Measurements from ENCODE around the gene OAS3.

The OAS3 gene

DNA sequence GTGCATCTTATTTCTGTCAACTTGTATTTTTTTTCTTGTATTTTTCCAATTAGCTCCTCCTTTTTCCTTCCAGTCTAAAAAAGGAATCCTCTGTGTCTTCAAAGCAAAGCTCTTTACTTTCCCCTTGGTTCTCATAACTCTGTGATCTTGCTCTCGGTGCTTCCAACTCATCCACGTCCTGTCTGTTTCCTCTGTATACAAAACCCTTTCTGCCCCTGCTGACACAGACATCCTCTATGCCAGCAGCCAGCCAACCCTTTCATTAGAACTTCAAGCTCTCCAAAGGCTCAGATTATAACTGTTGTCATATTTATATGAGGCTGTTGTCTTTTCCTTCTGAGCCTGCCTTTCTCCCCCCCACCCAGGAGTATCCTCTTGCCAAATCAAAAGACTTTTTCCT is 72.4 kb downstream of the OAS3 start:
- no peak for ATAC-seq (ENCODE audit: insufficient read depth, low read depth)
- H3K27me3 ChIP-seq (ENCODE audit: insufficient read depth, low read length, poor library complexity) = no peaks in the 10 kb centered on the region
- no peaks in the 10 kb centered on the region for H3K79me2 ChIP-seq (ENCODE audit: insufficient read depth, low read length)
- TF ChIP-seq, protein P1, sequence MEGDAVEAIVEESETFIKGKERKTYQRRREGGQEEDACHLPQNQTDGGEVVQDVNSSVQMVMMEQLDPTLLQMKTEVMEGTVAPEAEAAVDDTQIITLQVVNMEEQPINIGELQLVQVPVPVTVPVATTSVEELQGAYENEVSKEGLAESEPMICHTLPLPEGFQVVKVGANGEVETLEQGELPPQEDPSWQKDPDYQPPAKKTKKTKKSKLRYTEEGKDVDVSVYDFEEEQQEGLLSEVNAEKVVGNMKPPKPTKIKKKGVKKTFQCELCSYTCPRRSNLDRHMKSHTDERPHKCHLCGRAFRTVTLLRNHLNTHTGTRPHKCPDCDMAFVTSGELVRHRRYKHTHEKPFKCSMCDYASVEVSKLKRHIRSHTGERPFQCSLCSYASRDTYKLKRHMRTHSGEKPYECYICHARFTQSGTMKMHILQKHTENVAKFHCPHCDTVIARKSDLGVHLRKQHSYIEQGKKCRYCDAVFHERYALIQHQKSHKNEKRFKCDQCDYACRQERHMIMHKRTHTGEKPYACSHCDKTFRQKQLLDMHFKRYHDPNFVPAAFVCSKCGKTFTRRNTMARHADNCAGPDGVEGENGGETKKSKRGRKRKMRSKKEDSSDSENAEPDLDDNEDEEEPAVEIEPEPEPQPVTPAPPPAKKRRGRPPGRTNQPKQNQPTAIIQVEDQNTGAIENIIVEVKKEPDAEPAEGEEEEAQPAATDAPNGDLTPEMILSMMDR (IDR thresholded peaks at IDR 0.05; ENCODE audit: borderline replicate concordance, extremely low read depth, low read length, poor library complexity, severe bottlenecking) = no peak
- TF ChIP-seq EZH2 (IDR thresholded peaks at IDR 0.05; ENCODE audit: borderline replicate concordance, low read depth, low read length, severe bottlenecking) = no peak
- H2AFZ ChIP-seq (ENCODE audit: low read depth, low read length) = no peak overlapping the region
- H3K27ac ChIP-seq (ENCODE audit: low read length) = no peak overlapping the region
- no peak for DNase-seq
- H3K36me3 ChIP-seq (ENCODE audit: insufficient read depth, low read length) = peaks cover 7% of the 10 kb centered on the region; the same call in 1 of the 2 replicates
- H4K20me1 ChIP-seq (ENCODE audit: insufficient read depth, low read length) = no peaks in the 10 kb centered on the region
- no peaks in the 10 kb centered on the region for H3K4me1 ChIP-seq (ENCODE audit: insufficient read depth, low read length)
- H3K9me3 ChIP-seq (ENCODE audit: insufficient read depth, low read length, severe bottlenecking) = peaks cover 9% of the 10 kb centered on the region
- H3K4me3 ChIP-seq (ENCODE audit: low read depth in 1 of 2, low read length in 2 of 2) = no peak overlapping the region
- H3K4me2 ChIP-seq (ENCODE audit: insufficient read depth, low read length) = no peak overlapping the region
- no peak overlapping the region for H3K9ac ChIP-seq (ENCODE audit: low read depth, low read length)

DNA sequence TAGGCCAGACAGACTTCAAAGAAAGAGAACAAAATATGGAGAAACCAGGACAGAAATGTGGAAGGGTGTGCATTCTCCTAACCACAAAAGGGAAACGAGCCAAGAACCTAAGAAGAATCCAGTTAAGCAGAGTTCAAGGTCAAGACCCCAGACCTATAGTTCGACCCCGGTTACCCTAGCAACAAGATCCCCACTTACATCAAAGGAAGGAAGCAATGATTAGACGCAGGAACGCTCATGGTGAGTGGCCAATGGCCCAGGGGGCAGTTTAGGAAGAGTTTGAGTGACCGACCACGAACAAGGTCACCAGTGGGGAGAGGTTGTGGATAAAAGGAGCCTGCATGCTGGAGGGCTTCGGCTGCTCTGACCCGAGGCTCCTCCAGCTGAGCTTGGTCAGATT is 76.3 kb downstream of the OAS3 start:
- Histone ChIP-seq H3K4me2 (ENCODE audit: insufficient read depth, low read length) (no peak overlapping the region), H3K27ac (ENCODE audit: low read length) (no peak overlapping the region), H3K9ac (ENCODE audit: low read depth, low read length) (no peak overlapping the region), H3K36me3 (ENCODE audit: insufficient read depth, low read length) (peaks cover 7% of the 10 kb centered on the region; the same call in 1 of the 2 replicates), H3K4me1 (ENCODE audit: insufficient read depth, low read length) (no peaks in the 10 kb centered on the region), H3K9me3 (ENCODE audit: insufficient read depth, low read length, severe bottlenecking) (peaks cover 9% of the 10 kb centered on the region), H3K4me3 (ENCODE audit: low read depth in 1 of 2, low read length in 2 of 2) (no peak overlapping the region), H2AFZ (ENCODE audit: low read depth, low read length) (no peak overlapping the region), H3K27me3 (ENCODE audit: insufficient read depth, low read length, poor library complexity) (no peaks in the 10 kb centered on the region), H3K79me2 (ENCODE audit: insufficient read depth, low read length) (no peaks in the 10 kb centered on the region), H4K20me1 (ENCODE audit: insufficient read depth, low read length) (no peaks in the 10 kb centered on the region)
- DNase-seq (no peak), ATAC-seq (ENCODE audit: insufficient read depth, low read depth) (no peak)
- TF ChIP-seq EZH2 (IDR thresholded peaks at IDR 0.05; ENCODE audit: borderline replicate concordance, low read depth, low read length, severe bottlenecking) = no peak
- TF ChIP-seq, protein P1 (IDR thresholded peaks at IDR 0.05; ENCODE audit: borderline replicate concordance, extremely low read depth, low read length, poor library complexity, severe bottlenecking) = no peak

DNA sequence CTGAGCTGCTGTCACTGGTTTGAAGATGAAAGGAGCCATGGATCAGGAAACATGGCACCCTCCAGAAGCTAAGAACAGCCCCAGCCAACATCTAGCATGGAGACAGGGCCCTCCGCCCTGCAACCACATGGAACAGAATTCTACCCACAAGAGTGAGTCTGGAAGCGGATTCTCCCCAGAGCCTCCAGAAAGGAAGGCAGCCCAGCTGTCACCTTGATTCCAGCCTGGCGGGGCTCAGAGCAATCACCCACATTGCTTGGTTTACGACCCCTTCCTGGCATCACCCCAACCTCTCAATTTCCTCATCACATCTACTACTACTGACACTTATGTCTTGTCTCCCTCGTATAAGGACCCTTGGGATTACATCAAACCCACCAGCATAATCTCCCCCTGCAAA is 78.5 kb downstream of the OAS3 start:
- Histone ChIP-seq H3K79me2 (ENCODE audit: insufficient read depth, low read length) (no peaks in the 10 kb centered on the region), H3K27ac (ENCODE audit: low read length) (no peak overlapping the region), H3K4me3 (ENCODE audit: low read depth in 1 of 2, low read length in 2 of 2) (no peak overlapping the region), H3K9ac (ENCODE audit: low read depth, low read length) (no peak overlapping the region), H3K36me3 (ENCODE audit: insufficient read depth, low read length) (no peaks in the 10 kb centered on the region; the same call in 1 of the 2 replicates), H3K4me2 (ENCODE audit: insufficient read depth, low read length) (no peak overlapping the region), H2AFZ (ENCODE audit: low read depth, low read length) (no peak overlapping the region), H3K4me1 (ENCODE audit: insufficient read depth, low read length) (no peaks in the 10 kb centered on the region), H3K9me3 (ENCODE audit: insufficient read depth, low read length, severe bottlenecking) (peaks cover 2% of the 10 kb centered on the region), H3K27me3 (ENCODE audit: insufficient read depth, low read length, poor library complexity) (no peaks in the 10 kb centered on the region), H4K20me1 (ENCODE audit: insufficient read depth, low read length) (no peaks in the 10 kb centered on the region)
- no peak for ATAC-seq (ENCODE audit: insufficient read depth, low read depth)
- no peak for TF ChIP-seq EZH2 (IDR thresholded peaks at IDR 0.05; ENCODE audit: borderline replicate concordance, low read depth, low read length, severe bottlenecking)
- TF ChIP-seq, protein P1 (IDR thresholded peaks at IDR 0.05; ENCODE audit: borderline replicate concordance, extremely low read depth, low read length, poor library complexity, severe bottlenecking) = no peak
- no peak for DNase-seq

DNA sequence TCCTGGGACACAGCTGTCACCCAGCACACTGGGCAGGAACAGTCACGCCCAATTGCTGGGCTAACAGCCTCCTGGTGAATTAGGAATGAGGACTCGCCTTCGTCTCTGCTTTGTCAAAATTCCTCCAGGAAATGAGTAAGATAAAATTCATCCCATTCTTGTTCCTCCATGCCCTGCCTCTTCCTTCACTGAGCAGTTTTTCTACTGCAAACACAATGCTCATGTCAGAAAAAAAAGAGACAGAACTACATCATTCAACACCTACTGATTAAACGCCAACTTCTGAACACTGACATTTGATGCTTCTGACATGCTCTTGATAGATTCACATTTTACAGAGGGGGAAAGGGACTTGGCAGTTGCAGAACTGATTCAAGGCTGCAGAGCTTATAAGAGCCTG is 80.8 kb downstream of the OAS3 start:
- H2AFZ ChIP-seq (ENCODE audit: low read depth, low read length) = no peak overlapping the region
- H3K4me3 ChIP-seq (ENCODE audit: low read depth in 1 of 2, low read length in 2 of 2) = no peak overlapping the region
- H3K4me2 ChIP-seq (ENCODE audit: insufficient read depth, low read length) = no peak overlapping the region
- no peak for ATAC-seq (ENCODE audit: insufficient read depth, low read depth)
- DNase-seq = no peak
- no peaks in the 10 kb centered on the region for H3K4me1 ChIP-seq (ENCODE audit: insufficient read depth, low read length)
- H3K36me3 ChIP-seq (ENCODE audit: insufficient read depth, low read length) = no peaks in the 10 kb centered on the region
- no peaks in the 10 kb centered on the region for H3K27me3 ChIP-seq (ENCODE audit: insufficient read depth, low read length, poor library complexity)
- no peaks in the 10 kb centered on the region for H4K20me1 ChIP-seq (ENCODE audit: insufficient read depth, low read length)
- no peak overlapping the region for H3K27ac ChIP-seq (ENCODE audit: low read length)
- no peaks in the 10 kb centered on the region for H3K9me3 ChIP-seq (ENCODE audit: insufficient read depth, low read length, severe bottlenecking)
- no peaks in the 10 kb centered on the region for H3K79me2 ChIP-seq (ENCODE audit: insufficient read depth, low read length)
- TF ChIP-seq EZH2 (IDR thresholded peaks at IDR 0.05; ENCODE audit: borderline replicate concordance, low read depth, low read length, severe bottlenecking) = no peak
- TF ChIP-seq, protein P1 (IDR thresholded peaks at IDR 0.05; ENCODE audit: borderline replicate concordance, extremely low read depth, low read length, poor library complexity, severe bottlenecking) = no peak
- H3K9ac ChIP-seq (ENCODE audit: low read depth, low read length) = no peak overlapping the region

Data from DND-41 (cell line).